Mucosa of rectum (tissue), 2 donors: ENCODE data around the gene ZNF385D.

Experiments used
- H3K27ac ChIP-seq, 2 donors: one replicate each; pipeline ENCODE4 v1.7.0; 2013; ENCODE audit warnings: inconsistent platforms in 2 of 2, low read depth in 2 of 2, low read length in 2 of 2
- H3K27me3 ChIP-seq, 2 donors: one replicate each; pipeline ENCODE4 v1.7.0; 2013; ENCODE audit warnings: low read length in 2 of 2; ENCODE audit not compliant: control insufficient read depth in 2 of 2, insufficient read depth in 2 of 2
- H3K36me3 ChIP-seq, 2 donors: one replicate each; pipeline ENCODE4 v1.7.0; 2013; ENCODE audit warnings: low read length in 2 of 2; ENCODE audit not compliant: control insufficient read depth in 2 of 2, insufficient read depth in 2 of 2
- H3K4me1 ChIP-seq, 2 donors: one replicate each; pipeline ENCODE4 v1.7.0; 2013; ENCODE audit warnings: low read length in 2 of 2, mild to moderate bottlenecking in 1 of 2; ENCODE audit not compliant: control insufficient read depth in 2 of 2, insufficient read depth in 2 of 2
- H3K4me3 ChIP-seq, 2 donors: one replicate each; pipeline ENCODE4 v1.7.0; 2013; ENCODE audit warnings: low read length in 2 of 2
- H3K9ac ChIP-seq, 2 donors: one replicate each; pipeline ENCODE4 v1.7.0; 2013; ENCODE audit warnings: low read length in 2 of 2, low read depth in 1 of 2, mild to moderate bottlenecking in 1 of 2
- H3K9me3 ChIP-seq, 2 donors: one replicate each; pipeline ENCODE4 v1.7.0; 2013; ENCODE audit warnings: low read length in 2 of 2; ENCODE audit not compliant: control insufficient read depth in 2 of 2
- donor health status: healthy.
- donor health status: Normal muscosa, but diverticular disease.

Gene ZNF385D

DNA sequence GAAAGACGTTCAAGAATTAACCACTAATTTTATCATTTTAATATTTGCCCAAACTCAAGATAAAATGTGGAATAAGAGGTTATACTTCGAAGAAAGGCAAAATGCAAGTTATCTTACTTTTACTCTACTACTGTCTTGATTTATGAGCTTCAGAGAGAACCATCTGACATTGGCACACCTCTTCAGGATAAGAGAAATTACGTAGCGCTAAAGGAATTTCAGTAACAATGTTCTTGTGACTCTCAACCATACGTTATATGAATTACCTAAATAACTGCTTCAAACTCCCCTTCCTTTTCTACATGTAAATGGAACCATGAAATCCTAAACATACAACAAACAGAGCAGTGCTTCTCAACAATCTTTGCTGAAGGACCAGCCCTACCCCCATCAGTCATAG, 96.8 kb downstream of the ZNF385D start:
- no peaks in the 10 kb centered on the region for H3K4me1 ChIP-seq
- no peaks in the 10 kb centered on the region for H3K9me3 ChIP-seq
- H3K4me3 ChIP-seq: no peak overlapping the region
- H3K27ac ChIP-seq: no peak overlapping the region
- H3K27me3 ChIP-seq: no peaks in the 10 kb centered on the region
- H3K36me3 ChIP-seq: no peaks in the 10 kb centered on the region
- H3K9ac ChIP-seq: no peak overlapping the region

GRCh38 chr3:21649519-21649918, 101.5 kb downstream of the ZNF385D start:
- Histone ChIP-seq H3K4me3 (no peak overlapping the region), H3K9me3 (no peaks in the 10 kb centered on the region), H3K27ac (no peak overlapping the region), H3K27me3 (no peaks in the 10 kb centered on the region), H3K9ac (no peak overlapping the region), H3K4me1 (no peaks in the 10 kb centered on the region), H3K36me3 (no peaks in the 10 kb centered on the region)

DNA sequence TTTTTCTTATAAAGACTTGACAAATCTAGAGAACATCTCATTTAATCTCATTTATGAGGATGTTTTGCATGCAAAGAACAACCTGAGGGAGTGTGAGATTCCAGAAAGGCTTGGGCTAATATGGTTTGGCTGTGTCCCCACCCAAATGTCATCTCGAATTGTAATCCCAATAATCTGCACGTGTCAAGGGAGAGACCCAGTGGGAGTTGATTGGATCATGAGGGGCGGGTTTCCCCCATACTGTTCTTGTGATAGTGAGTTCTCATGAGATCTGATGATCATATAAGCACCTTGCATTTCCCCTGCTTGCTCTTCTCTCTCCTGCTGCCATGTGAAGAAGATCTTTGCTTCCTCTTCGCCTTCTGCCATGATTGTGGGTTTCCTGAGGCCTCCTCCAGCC, 103.0 kb downstream of the ZNF385D start:
- Histone ChIP-seq H3K4me3 (no peak overlapping the region), H3K9ac (no peak overlapping the region), H3K4me1 (no peaks in the 10 kb centered on the region), H3K9me3 (no peaks in the 10 kb centered on the region), H3K27me3 (no peaks in the 10 kb centered on the region), H3K27ac (no peak overlapping the region), H3K36me3 (no peaks in the 10 kb centered on the region)

DNA sequence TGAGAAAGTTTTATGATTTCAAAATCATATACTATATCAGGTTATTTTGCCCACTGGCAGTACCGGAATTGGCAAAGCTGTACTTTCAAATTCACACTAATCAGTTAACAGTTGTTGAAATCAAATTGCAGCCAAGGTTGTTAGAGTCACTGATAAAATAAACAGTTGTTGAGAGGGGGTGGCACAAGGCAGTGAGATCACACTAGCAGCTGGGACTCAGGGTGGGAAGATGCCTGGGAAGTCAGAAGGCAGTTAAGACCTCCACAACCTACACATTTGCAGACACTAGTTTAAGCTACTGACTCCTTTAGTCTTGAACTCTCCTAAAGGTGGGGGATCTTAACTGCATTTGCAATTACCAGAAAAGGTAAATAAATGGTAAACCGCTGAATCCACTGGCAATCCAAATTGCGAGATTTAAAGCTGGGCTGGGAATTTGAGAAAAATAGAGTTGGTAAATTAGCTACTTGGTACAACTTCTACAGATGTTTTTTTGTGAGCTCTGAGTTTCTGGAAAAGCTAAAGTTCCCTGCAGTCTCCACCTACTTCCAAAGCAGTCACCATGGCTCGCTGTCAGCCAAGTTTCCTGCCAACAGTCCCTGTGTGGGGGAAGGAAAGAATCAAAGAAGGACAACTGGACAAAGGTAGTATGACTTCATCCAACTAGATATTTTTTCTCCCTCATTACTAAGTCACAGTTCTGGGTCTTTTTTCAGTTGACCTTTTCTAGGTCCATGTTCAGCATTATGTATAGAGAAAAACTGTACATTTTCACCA, 105.7 kb downstream of the ZNF385D start:
- Histone ChIP-seq H3K9me3 (no peaks in the 10 kb centered on the region), H3K27ac (no peak overlapping the region), H3K36me3 (no peaks in the 10 kb centered on the region), H3K4me3 (no peak overlapping the region), H3K27me3 (no peaks in the 10 kb centered on the region), H3K4me1 (no peaks in the 10 kb centered on the region), H3K9ac (no peak overlapping the region)

DNA sequence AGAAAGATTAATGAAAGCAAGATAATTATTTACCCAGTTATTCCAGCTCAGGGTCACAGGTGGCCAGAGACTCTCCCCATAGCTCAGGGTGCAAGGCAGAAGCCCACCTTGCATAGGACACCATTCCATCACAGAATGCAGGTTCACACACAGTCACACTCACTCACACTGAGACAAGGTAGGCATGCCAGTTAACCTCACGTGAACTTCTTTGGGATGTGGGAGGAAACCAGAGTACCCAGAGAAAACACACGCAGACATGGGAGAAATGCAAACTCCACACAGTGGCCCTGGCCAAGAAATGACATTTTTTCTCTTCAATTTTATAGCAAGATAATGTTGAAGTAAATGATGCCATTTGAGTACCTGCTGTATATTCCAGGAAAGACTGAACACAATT, 106.7 kb downstream of the ZNF385D start:
- Histone ChIP-seq H3K4me3 (no peak overlapping the region), H3K9me3 (no peaks in the 10 kb centered on the region), H3K4me1 (no peaks in the 10 kb centered on the region), H3K27ac (no peak overlapping the region), H3K9ac (no peak overlapping the region), H3K27me3 (no peaks in the 10 kb centered on the region), H3K36me3 (no peaks in the 10 kb centered on the region)

DNA sequence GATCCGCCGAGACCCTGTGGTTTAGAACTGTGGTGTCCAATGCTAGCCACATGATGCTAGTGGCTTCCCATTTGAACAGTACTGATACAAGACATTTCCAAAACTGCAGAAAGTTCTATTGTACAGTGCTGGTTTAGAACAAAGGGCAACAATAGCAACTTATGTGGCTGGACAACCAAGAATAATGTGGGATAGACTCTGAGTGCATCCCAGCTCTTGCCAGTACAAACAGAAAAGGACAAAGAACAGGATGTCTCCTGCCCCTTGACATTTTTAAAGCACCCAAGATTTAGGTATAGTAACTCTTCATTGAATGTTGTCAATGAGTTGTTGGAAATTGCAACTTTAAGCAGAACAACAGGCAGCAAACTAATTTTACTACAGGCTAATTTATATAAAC, 107.3 kb downstream of the ZNF385D start:
- no peak overlapping the region for H3K9ac ChIP-seq
- no peaks in the 10 kb centered on the region for H3K36me3 ChIP-seq
- H3K27ac ChIP-seq: no peak overlapping the region
- H3K4me3 ChIP-seq: no peak overlapping the region
- no peaks in the 10 kb centered on the region for H3K4me1 ChIP-seq
- no peaks in the 10 kb centered on the region for H3K9me3 ChIP-seq
- H3K27me3 ChIP-seq: no peaks in the 10 kb centered on the region

- Histone ChIP-seq H3K9me3 (peaks cover 0 to 4% of the 10 kb centered on the region in 2 donors), H3K36me3 (no peaks in the 10 kb centered on the region), H3K9ac (no peak overlapping the region), H3K4me1 (no peaks in the 10 kb centered on the region), H3K27ac (no peak overlapping the region), H3K4me3 (no peak overlapping the region), H3K27me3 (no peaks in the 10 kb centered on the region)
These were observed 108.6 kb downstream of the ZNF385D start for GRCh38 chr3:21642433-21642832.

DNA sequence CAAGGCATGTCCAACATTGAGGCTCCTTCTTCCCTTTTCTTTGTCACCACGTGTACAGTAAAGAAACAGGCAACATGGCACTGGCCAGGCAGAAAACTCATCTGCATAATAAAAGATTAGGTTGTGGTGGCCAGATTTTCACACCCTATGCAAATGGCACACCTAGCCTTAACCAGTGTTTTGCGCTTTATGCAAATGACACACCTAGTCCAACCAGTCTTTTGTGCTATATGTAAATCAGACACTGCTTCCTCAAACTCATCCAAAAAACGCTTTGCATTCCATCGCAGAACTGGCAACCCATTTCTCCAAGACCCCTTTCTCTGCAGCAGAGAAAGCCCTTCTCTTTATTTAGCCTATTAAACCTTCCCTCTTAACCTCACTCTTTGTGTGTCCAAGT, 109.1 kb downstream of the ZNF385D start:
- H3K4me1 ChIP-seq: no peaks in the 10 kb centered on the region
- H3K9me3 ChIP-seq: peaks cover 0 to 4% of the 10 kb centered on the region in 2 donors
- no peak overlapping the region for H3K9ac ChIP-seq
- H3K36me3 ChIP-seq: no peaks in the 10 kb centered on the region
- no peak overlapping the region for H3K27ac ChIP-seq
- no peaks in the 10 kb centered on the region for H3K27me3 ChIP-seq
- no peak overlapping the region for H3K4me3 ChIP-seq

DNA sequence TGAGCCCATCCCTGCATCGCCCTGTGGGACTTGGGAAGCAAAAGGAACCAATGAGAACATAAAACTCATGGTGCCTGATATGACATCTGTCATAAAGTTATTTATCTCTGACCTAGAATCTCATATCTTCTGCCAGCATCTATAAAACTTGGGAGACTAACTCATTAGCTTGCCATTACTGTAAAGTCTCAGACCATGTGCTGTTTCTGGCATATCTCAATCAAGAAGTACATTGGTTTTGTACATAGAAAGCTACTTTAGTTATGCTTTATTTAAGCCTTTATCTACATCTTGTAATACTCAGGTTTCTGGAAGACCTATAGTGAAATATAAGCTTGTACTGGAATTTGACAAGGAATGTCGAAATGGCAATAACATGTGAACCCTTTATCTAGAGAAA, 112.5 kb downstream of the ZNF385D start:
- Histone ChIP-seq H3K9me3 (peaks cover 0 to 4% of the 10 kb centered on the region in 2 donors), H3K36me3 (no peaks in the 10 kb centered on the region), H3K9ac (no peak overlapping the region), H3K27me3 (no peaks in the 10 kb centered on the region), H3K4me1 (no peaks in the 10 kb centered on the region), H3K27ac (no peak overlapping the region), H3K4me3 (no peak overlapping the region)

DNA sequence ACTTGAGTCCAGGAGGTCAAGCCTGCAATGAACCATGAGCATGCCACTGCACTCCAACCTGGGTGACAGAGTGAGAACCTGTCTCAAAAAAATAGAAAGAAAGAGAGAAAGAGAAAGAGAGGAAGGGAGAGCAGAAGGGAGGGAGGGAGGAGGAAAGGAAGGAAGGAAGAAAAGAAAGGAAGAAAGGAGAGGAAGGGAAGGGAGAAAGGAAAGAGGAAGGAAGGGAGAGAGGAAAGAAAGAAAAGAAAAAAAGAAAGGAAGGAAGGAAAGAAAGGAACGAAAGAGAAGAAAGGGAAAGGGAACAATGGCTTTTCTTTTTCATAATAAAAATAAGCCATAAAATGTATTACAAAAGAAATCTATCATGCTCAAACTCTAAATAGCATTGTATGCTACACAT, 116.9 kb downstream of the ZNF385D start:
- Histone ChIP-seq H3K9me3 (peaks cover 0 to 4% of the 10 kb centered on the region in 2 donors), H3K36me3 (no peaks in the 10 kb centered on the region), H3K27me3 (no peaks in the 10 kb centered on the region), H3K4me1 (no peaks in the 10 kb centered on the region), H3K4me3 (no peak overlapping the region), H3K9ac (no peak overlapping the region), H3K27ac (no peak overlapping the region)
